Suprapubic skin (tissue), 4 donors: ENCODE results near the gene UGT1A6.

Source experiments
- POLR2A ChIP-seq, 2 donors: fragments of 450-650 bp; IDR thresholded peaks; one replicate each; pipeline ENCODE4 v1.6.1; 2017; ENCODE audit warnings: antibody characterized with exemption in 2 of 2, mild to moderate bottlenecking in 2 of 2, moderate library complexity in 2 of 2
- POLR2AphosphoS5 ChIP-seq, 3 donors: sonication (generic); formaldehyde crosslinking; IDR thresholded peaks; one replicate each; pipeline ENCODE4 v1.6.1; 2017; ENCODE audit warnings: antibody characterized with exemption in 3 of 3
- TF ChIP-seq, protein P1 (sequence below), 2 donors: fragments of 200-600 bp in 1 of 2; fragments of 450-650 bp in 1 of 2; sonication (generic) in 1 of 2; IDR thresholded peaks; one replicate each; pipeline ENCODE4 v1.5.1; 2016 to 2019; ENCODE audit warnings: antibody characterized with exemption in 2 of 2, mild to moderate bottlenecking in 1 of 2, moderate library complexity in 1 of 2

DNA sequence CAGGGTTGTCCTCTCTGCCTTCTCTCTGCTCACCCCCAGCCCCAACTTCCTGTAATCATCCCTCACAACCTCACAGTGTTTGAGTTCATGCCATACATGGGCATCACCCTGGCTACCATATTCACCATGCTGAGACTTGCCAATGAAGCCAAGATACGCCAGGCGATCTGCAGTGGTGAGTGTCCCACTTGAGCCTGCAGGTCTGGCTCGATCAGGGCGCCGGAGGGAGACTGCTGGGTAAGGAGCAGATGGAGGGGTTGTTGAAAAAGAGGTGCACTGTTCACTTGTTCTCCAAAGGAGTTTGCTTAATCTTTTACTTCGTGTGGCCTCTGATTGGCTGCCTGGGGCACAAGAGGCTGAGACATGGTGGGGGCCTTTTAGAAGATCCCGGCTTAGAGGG is 100.0 kb downstream of the UGT1A6 start:
- TF ChIP-seq, protein P1, sequence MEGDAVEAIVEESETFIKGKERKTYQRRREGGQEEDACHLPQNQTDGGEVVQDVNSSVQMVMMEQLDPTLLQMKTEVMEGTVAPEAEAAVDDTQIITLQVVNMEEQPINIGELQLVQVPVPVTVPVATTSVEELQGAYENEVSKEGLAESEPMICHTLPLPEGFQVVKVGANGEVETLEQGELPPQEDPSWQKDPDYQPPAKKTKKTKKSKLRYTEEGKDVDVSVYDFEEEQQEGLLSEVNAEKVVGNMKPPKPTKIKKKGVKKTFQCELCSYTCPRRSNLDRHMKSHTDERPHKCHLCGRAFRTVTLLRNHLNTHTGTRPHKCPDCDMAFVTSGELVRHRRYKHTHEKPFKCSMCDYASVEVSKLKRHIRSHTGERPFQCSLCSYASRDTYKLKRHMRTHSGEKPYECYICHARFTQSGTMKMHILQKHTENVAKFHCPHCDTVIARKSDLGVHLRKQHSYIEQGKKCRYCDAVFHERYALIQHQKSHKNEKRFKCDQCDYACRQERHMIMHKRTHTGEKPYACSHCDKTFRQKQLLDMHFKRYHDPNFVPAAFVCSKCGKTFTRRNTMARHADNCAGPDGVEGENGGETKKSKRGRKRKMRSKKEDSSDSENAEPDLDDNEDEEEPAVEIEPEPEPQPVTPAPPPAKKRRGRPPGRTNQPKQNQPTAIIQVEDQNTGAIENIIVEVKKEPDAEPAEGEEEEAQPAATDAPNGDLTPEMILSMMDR (IDR thresholded peaks at IDR 0.05) = no peak
- no peak for TF ChIP-seq POLR2A (IDR thresholded peaks at IDR 0.05)
- no peak for TF ChIP-seq POLR2AphosphoS5 (IDR thresholded peaks at IDR 0.05)
